ENCODE results near the gene PSENEN.
"Not testable (repeated sequence)": the region's sequence is repeated elsewhere in the genome, so short reads cannot be mapped to it uniquely, and the experiment has no call there.

PSENEN gene

GRCh38 chr19:35719402-35720162 lies 25.9 kb upstream of the PSENEN start:
- DNase-seq = no peak

GRCh38 chr19:35720163-35720524 lies 25.3 kb upstream of the PSENEN start:
- no peak for DNase-seq

GRCh38 chr19:35720648-35721047 lies 24.8 kb upstream of the PSENEN start:
- DNase-seq = no peak

GRCh38 chr19:35721374-35721773 lies 24.1 kb upstream of the PSENEN start:
- DNase-seq = no peak

GRCh38 chr19:35722461-35722860 lies 23.0 kb upstream of the PSENEN start:
- DNase-seq = no peak

GRCh38 chr19:35722897-35723296 lies 22.6 kb upstream of the PSENEN start:
- no peak for DNase-seq

- no peak for DNase-seq
Measured at GRCh38 chr19:35723671-35724070, 21.8 kb upstream of the PSENEN start.

- not testable (repeated sequence) for DNase-seq
Measured at GRCh38 chr19:35724132-35724531, 21.3 kb upstream of the PSENEN start.

- DNase-seq = no peak
Measured at GRCh38 chr19:35724560-35724959, 20.9 kb upstream of the PSENEN start.

- DNase-seq = no peak
Measured at GRCh38 chr19:35725216-35725861, 20.1 kb upstream of the PSENEN start.

GRCh38 chr19:35727053-35727955 lies 18.1 kb upstream of the PSENEN start:
- no peak for DNase-seq

GRCh38 chr19:35727956-35728706 lies 17.3 kb upstream of the PSENEN start:
- no peak for DNase-seq

- no peak for DNase-seq
Measured at GRCh38 chr19:35729021-35729420, 16.4 kb upstream of the PSENEN start.

- no peak for DNase-seq
Measured at GRCh38 chr19:35729763-35730162, 15.7 kb upstream of the PSENEN start.

GRCh38 chr19:35730326-35730725 lies 15.1 kb upstream of the PSENEN start:
- DNase-seq = no peak

GRCh38 chr19:35731353-35731752 lies 14.1 kb upstream of the PSENEN start:
- DNase-seq = no peak

GRCh38 chr19:35731779-35732405 lies 13.6 kb upstream of the PSENEN start:
- DNase-seq = no peak

- DNase-seq = no peak
Measured at GRCh38 chr19:35732540-35733179, 12.8 kb upstream of the PSENEN start.

GRCh38 chr19:35733180-35734125 lies 12.0 kb upstream of the PSENEN start:
- no peak for DNase-seq

- no peak for DNase-seq
Measured at GRCh38 chr19:35734273-35734672, 11.2 kb upstream of the PSENEN start.

- no peak for DNase-seq
Measured at GRCh38 chr19:35734889-35735288, 10.6 kb upstream of the PSENEN start.

Data from NCI-H1417 treated with DMSO at 0.1 percent for 48 hours (cell line).